ENCODE measurements around the gene RASSF4.

RASSF4 gene

GRCh38 chr10:44983066-44983894, 23.7 kb downstream of the RASSF4 start:
- DNase-seq (ENCODE audit: low read depth): no peak
- no peak for TF ChIP-seq CTCF (IDR thresholded peaks at IDR 0.05; ENCODE audit: low read depth, low read length, missing control alignments)
- in situ Hi-C loops (cut with HindIII; ENCODE audit: low sequenced_read_pairs): no loop called here
- H3K4me3 ChIP-seq (ENCODE audit: low read depth, low read length): no peak overlapping the region

- in situ Hi-C loops (cut with HindIII; ENCODE audit: low sequenced_read_pairs): no loop called here
- no peak overlapping the region for H3K4me3 ChIP-seq (ENCODE audit: low read depth, low read length)
- TF ChIP-seq CTCF (IDR thresholded peaks at IDR 0.05; ENCODE audit: low read depth, low read length, missing control alignments): no peak
- no peak for DNase-seq (ENCODE audit: low read depth)
These were observed 24.3 kb downstream of the RASSF4 start for GRCh38 chr10:44983895-44984278.

- no peak overlapping the region for H3K4me3 ChIP-seq (ENCODE audit: low read depth, low read length)
- in situ Hi-C loops (cut with HindIII; ENCODE audit: low sequenced_read_pairs): no loop called here
- TF ChIP-seq CTCF (IDR thresholded peaks at IDR 0.05; ENCODE audit: low read depth, low read length, missing control alignments): no peak
- DNase-seq (ENCODE audit: low read depth): no peak
These were observed 25.1 kb downstream of the RASSF4 start for GRCh38 chr10:44984671-44985101.

- DNase-seq (ENCODE audit: low read depth): no peak
- TF ChIP-seq CTCF (IDR thresholded peaks at IDR 0.05; ENCODE audit: low read depth, low read length, missing control alignments): no peak
- in situ Hi-C loops (cut with HindIII; ENCODE audit: low sequenced_read_pairs): no loop called here
- H3K4me3 ChIP-seq (ENCODE audit: low read depth, low read length): no peak overlapping the region
These were observed 25.6 kb downstream of the RASSF4 start for GRCh38 chr10:44985175-44985681.

- no peak for TF ChIP-seq CTCF (IDR thresholded peaks at IDR 0.05; ENCODE audit: low read depth, low read length, missing control alignments)
These were observed 26.6 kb downstream of the RASSF4 start for GRCh38 chr10:44986179-44986578.

GRCh38 chr10:44986670-44987069, 27.1 kb downstream of the RASSF4 start:
- in situ Hi-C loops (cut with HindIII; ENCODE audit: low sequenced_read_pairs): no loop called here

More at GRCh38 chr10:44986179-44986578, 26.6 kb downstream of the RASSF4 start:
- H3K4me3 ChIP-seq (ENCODE audit: low read depth, low read length): no peak overlapping the region
- DNase-seq (ENCODE audit: low read depth): no peak
- in situ Hi-C loops (cut with HindIII; ENCODE audit: low sequenced_read_pairs): no loop called here

More at GRCh38 chr10:44986670-44987069, 27.1 kb downstream of the RASSF4 start:
- DNase-seq (ENCODE audit: low read depth): no peak
- no peak overlapping the region for H3K4me3 ChIP-seq (ENCODE audit: low read depth, low read length)
- no peak for TF ChIP-seq CTCF (IDR thresholded peaks at IDR 0.05; ENCODE audit: low read depth, low read length, missing control alignments)
